ENCODE data around the gene HECTD4.

Gene HECTD4

DNA sequence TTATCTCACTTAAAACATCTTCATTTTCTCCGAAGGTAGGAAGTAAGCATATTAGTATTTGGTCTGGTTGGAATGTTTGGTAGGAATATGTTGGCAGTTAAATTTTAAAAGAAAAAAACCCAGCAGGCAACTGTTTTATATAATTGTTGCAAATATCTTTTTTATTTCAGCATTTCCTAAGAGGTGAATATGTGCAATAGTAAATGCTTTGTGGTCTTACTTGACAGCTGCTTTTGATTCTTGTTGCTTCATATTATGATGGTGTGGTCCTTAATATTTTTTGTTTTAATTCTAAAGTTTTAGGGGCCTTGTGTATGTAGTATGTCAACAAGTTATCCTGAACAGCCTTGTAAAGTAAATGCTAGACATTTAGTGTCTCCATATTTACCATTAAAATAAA lies 250.5 kb downstream of the HECTD4 start:
- H3K79me2 ChIP-seq (ENCODE audit: control insufficient read depth, low read length), result peaks cover 16% of the 10 kb centered on the region
- H3K9me2 ChIP-seq (replicated peaks; ENCODE audit: control insufficient read depth, low read length), result no peaks in the 10 kb centered on the region
- H3K36me3 ChIP-seq (ENCODE audit: control insufficient read depth, low read length), result peaks cover 16% of the 10 kb centered on the region
- H3K27me3 ChIP-seq (ENCODE audit: control insufficient read depth, low read length), result no peaks in the 10 kb centered on the region
- H3K4me1 ChIP-seq (ENCODE audit: control insufficient read depth, low read length), result peaks cover 26% of the 10 kb centered on the region
- no peaks in the 10 kb centered on the region for H3K9me3 ChIP-seq (ENCODE audit: control insufficient read depth, insufficient read depth, low read length)
- H3K4me3 ChIP-seq (ENCODE audit: low read length), result no peak overlapping the region
- peaks cover 14% of the 10 kb centered on the region; the same call in 1 of the 2 replicates for H3F3A ChIP-seq (ENCODE audit: control insufficient read depth, insufficient read depth)
- TF ChIP-seq EZH2phosphoT487 (IDR thresholded peaks at IDR 0.05; ENCODE audit: borderline replicate concordance, low read length), result no peak
- H3K27ac ChIP-seq (ENCODE audit: low read depth, low read length), result no peak overlapping the region
- peaks cover 12% of the 10 kb centered on the region for H4K20me1 ChIP-seq (ENCODE audit: control insufficient read depth, insufficient read depth, low read depth, low read length)
- no peak overlapping the region for H3K4me2 ChIP-seq (ENCODE audit: low read length)

DNA sequence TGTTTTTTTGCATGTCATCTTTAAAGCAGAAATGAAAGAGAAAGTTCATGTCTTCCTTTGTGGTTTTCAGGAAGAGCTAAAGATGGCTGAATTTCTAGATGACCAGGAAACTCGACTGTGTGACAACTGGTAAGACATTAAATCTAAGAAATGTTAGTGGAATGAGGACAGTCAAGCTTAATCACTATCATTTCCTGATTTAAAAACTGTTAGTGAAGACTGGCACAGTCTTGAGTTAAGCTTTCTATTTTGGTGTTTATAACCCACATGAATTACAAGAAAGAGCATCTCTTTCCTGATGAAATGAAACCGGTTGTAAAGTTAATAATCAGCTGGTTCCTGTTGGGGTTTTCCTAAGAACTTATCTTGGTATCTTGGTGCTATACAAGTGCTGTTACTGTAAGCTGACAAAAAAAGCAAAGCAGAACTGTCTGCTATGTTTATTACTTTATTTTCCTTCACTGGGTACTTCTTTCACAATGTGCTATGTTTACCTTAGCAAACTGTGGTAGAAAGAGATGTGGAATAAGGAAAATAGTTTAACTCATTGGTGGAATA lies 251.7 kb downstream of the HECTD4 start:
- peak overlapping the region; percentile 40 for H3K4me2 ChIP-seq (ENCODE audit: low read length)
- no peaks in the 10 kb centered on the region for H3K9me2 ChIP-seq (replicated peaks; ENCODE audit: control insufficient read depth, low read length)
- H4K20me1 ChIP-seq (ENCODE audit: control insufficient read depth, insufficient read depth, low read depth, low read length), result peaks cover 12% of the 10 kb centered on the region
- no peak overlapping the region for H3K27ac ChIP-seq (ENCODE audit: low read depth, low read length)
- H3K27me3 ChIP-seq (ENCODE audit: control insufficient read depth, low read length), result no peaks in the 10 kb centered on the region
- H3K79me2 ChIP-seq (ENCODE audit: control insufficient read depth, low read length), result peaks cover 26% of the 10 kb centered on the region
- TF ChIP-seq, protein P1, sequence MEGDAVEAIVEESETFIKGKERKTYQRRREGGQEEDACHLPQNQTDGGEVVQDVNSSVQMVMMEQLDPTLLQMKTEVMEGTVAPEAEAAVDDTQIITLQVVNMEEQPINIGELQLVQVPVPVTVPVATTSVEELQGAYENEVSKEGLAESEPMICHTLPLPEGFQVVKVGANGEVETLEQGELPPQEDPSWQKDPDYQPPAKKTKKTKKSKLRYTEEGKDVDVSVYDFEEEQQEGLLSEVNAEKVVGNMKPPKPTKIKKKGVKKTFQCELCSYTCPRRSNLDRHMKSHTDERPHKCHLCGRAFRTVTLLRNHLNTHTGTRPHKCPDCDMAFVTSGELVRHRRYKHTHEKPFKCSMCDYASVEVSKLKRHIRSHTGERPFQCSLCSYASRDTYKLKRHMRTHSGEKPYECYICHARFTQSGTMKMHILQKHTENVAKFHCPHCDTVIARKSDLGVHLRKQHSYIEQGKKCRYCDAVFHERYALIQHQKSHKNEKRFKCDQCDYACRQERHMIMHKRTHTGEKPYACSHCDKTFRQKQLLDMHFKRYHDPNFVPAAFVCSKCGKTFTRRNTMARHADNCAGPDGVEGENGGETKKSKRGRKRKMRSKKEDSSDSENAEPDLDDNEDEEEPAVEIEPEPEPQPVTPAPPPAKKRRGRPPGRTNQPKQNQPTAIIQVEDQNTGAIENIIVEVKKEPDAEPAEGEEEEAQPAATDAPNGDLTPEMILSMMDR (IDR thresholded peaks at IDR 0.05; ENCODE audit: low read depth, low read length, poor library complexity, severe bottlenecking), result no peak
- TF ChIP-seq EZH2phosphoT487 (IDR thresholded peaks at IDR 0.05; ENCODE audit: borderline replicate concordance, low read length), result no peak
- H3K4me1 ChIP-seq (ENCODE audit: control insufficient read depth, low read length), result peaks cover 33% of the 10 kb centered on the region
- peaks cover 16% of the 10 kb centered on the region for H3K36me3 ChIP-seq (ENCODE audit: control insufficient read depth, low read length)
- H3K4me3 ChIP-seq (ENCODE audit: low read length), result no peak overlapping the region
- H3K9me3 ChIP-seq (ENCODE audit: control insufficient read depth, insufficient read depth, low read length), result no peaks in the 10 kb centered on the region
- peaks cover 14% of the 10 kb centered on the region; the same call in 1 of the 2 replicates for H3F3A ChIP-seq (ENCODE audit: control insufficient read depth, insufficient read depth)

DNA sequence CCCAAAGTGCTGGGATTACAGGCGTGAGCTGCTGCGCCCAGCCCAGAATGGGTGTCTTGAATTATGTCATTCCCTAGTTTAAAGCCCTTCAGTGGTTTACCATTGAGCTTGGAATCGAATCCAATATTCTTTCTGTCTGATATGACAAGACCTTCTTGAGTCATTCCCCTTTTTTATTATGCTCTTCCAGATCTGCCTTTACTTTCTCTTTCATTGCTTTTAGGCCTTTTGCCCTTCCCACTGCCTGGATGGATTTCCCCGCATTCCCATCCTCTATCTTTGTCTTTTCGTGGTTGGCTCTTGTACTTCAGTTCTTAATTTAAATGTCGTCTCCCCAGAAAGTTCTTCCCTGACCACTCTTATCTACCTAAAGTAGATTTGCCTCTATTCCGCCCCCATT lies 255.3 kb downstream of the HECTD4 start:
- Histone ChIP-seq H3K27me3 (ENCODE audit: control insufficient read depth, low read length) (peaks cover 7% of the 10 kb centered on the region; the same call in 1 of the 2 replicates), H3K4me1 (ENCODE audit: control insufficient read depth, low read length) (peaks cover 41% of the 10 kb centered on the region), H3K4me2 (ENCODE audit: low read length) (no peak overlapping the region; the same call in 1 of the 2 replicates), H3F3A (ENCODE audit: control insufficient read depth, insufficient read depth) (peaks cover 19% of the 10 kb centered on the region), H3K9me3 (ENCODE audit: control insufficient read depth, insufficient read depth, low read length) (no peaks in the 10 kb centered on the region), H3K79me2 (ENCODE audit: control insufficient read depth, low read length) (peaks cover 27% of the 10 kb centered on the region), H3K9me2 (replicated peaks; ENCODE audit: control insufficient read depth, low read length) (no peaks in the 10 kb centered on the region), H3K36me3 (ENCODE audit: control insufficient read depth, low read length) (peaks cover 6% of the 10 kb centered on the region; the same call in 1 of the 2 replicates), H4K20me1 (ENCODE audit: control insufficient read depth, insufficient read depth, low read depth, low read length) (peaks cover 8% of the 10 kb centered on the region), H3K4me3 (ENCODE audit: low read length) (no peak overlapping the region), H3K27ac (ENCODE audit: low read depth, low read length) (no peak overlapping the region)
- TF ChIP-seq EZH2phosphoT487 (IDR thresholded peaks at IDR 0.05; ENCODE audit: borderline replicate concordance, low read length), result no peak
- TF ChIP-seq, protein P1 (IDR thresholded peaks at IDR 0.05; ENCODE audit: low read depth, low read length, poor library complexity, severe bottlenecking), result no peak

DNA sequence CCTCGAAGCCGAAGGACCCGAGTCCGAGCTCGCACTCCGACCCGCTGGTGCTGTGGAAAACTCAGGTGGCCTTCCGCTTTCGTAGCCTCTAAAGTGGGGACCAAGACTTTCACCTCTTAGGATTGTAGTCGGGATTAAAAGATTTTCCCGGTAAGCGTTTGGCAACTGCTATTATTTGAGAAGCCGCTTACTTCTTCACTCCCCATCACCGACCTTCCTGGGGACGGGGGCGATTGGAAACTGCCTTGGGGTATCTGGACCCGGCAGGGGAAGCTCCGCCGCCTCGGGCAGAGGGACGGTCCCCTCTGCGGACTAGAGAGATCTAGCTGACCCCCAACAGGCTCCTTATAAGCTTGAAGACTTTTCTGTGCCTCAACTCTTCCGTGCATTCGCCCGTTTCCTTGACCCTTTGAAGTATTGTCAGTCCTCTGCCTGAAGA lies 256.2 kb downstream of the HECTD4 start:
- Histone ChIP-seq H3K36me3 (ENCODE audit: control insufficient read depth, low read length) (peaks cover 3% of the 10 kb centered on the region; the same call in 1 of the 2 replicates), H3K4me1 (ENCODE audit: control insufficient read depth, low read length) (peaks cover 40% of the 10 kb centered on the region), H3K9me2 (replicated peaks; ENCODE audit: control insufficient read depth, low read length) (no peaks in the 10 kb centered on the region), H3K27ac (ENCODE audit: low read depth, low read length) (peak overlapping the region; percentile 34; the same call in 1 of the 2 replicates), H3K27me3 (ENCODE audit: control insufficient read depth, low read length) (peaks cover 7% of the 10 kb centered on the region; the same call in 1 of the 2 replicates), H3K79me2 (ENCODE audit: control insufficient read depth, low read length) (peaks cover 27% of the 10 kb centered on the region), H3K4me3 (ENCODE audit: low read length) (peak overlapping the region; percentile 79), H4K20me1 (ENCODE audit: control insufficient read depth, insufficient read depth, low read depth, low read length) (peaks cover 7% of the 10 kb centered on the region), H3F3A (ENCODE audit: control insufficient read depth, insufficient read depth) (peaks cover 17% of the 10 kb centered on the region), H3K9me3 (ENCODE audit: control insufficient read depth, insufficient read depth, low read length) (no peaks in the 10 kb centered on the region), H3K4me2 (ENCODE audit: low read length) (peak overlapping the region; percentile 91)
- no peak for TF ChIP-seq EZH2phosphoT487 (IDR thresholded peaks at IDR 0.05; ENCODE audit: borderline replicate concordance, low read length)
- TF ChIP-seq, protein P1 (IDR thresholded peaks at IDR 0.05; ENCODE audit: low read depth, low read length, poor library complexity, severe bottlenecking), result no peak
